ENCODE data around the gene PHF3. TPM values are rescaled to one million over a fixed set of nuclear protein-coding genes. Genes with fewer than 3 reads are reported as not detected.

The PHF3 gene
- total and polyA plus RNA-seq, 7 experiments from 2014 or later, result 40.0 to 141 (median 85.9) TPM

GRCh38 chr6:63683071-63683603 lies 47.5 kb downstream of the PHF3 start:
- Mint-ChIP-seq H3K4me3 (peak overlapping the region in 1 of 10 donors; percentile 11), H3K27ac (peak overlapping the region in 1 of 9 donors; percentile 53), H3K9me3 (peaks cover 0 to 4% (median 0%) of the 10 kb centered on the region in 11 donors), H3K27me3 (no peaks in the 10 kb centered on the region), H3K4me1 (peaks cover 30 to 71% (median 64%) of the 10 kb centered on the region in 7 donors), H3K36me3 (peaks cover 26 to 61% (median 45%) of the 10 kb centered on the region in 5 donors)
- no peaks in the 10 kb centered on the region for H3K9me3 ChIP-seq (ENCODE audit: control insufficient read depth in 2 of 3, low read length in 3 of 3)
- intact Hi-C loops (cut with micrococcal nuclease), result loop anchor here in 1 of 2 donors (10.0 kb wide), 1 partner anchor 62 kb away; no protein-coding TSS in a partner anchor
- H3K36me3 ChIP-seq (ENCODE audit: control insufficient read depth in 2 of 3, insufficient read depth in 3 of 3, low read length in 3 of 3), result peaks cover 0 to 6% (median 0%) of the 10 kb centered on the region in 3 experiments
- H3K4me3 ChIP-seq (ENCODE audit: low read length), result no peak overlapping the region
- ChIA-PET CTCF (interaction anchor here (1.8 kb wide), 1 partner anchor 84 kb away, joined by 7 read pairs; no protein-coding TSS in a partner anchor), POLR2A (interaction anchor here (0.8 to 1.5 kb wide), 2 partner anchors 21 to 48 kb away, joined by 4 read pairs; partner anchors contain the start of gene PHF3)
- DNase-seq (no peak), ATAC-seq (no peak)
- H3K4me1 ChIP-seq (ENCODE audit: control insufficient read depth in 2 of 2, insufficient read depth in 2 of 2, low read length in 2 of 2), result no peaks in the 10 kb centered on the region
- no peak overlapping the region for H3K27ac ChIP-seq (ENCODE audit: low read depth, low read length)
- H3K27me3 ChIP-seq (ENCODE audit: control insufficient read depth in 2 of 2, insufficient read depth in 2 of 2, low read length in 2 of 2), result no peaks in the 10 kb centered on the region

- Histone ChIP-seq H3K36me3 (ENCODE audit: control insufficient read depth in 2 of 3, insufficient read depth in 3 of 3, low read length in 3 of 3) (peaks cover 0 to 6% (median 0%) of the 10 kb centered on the region in 3 experiments), H3K27ac (ENCODE audit: low read depth, low read length) (no peak overlapping the region), H3K4me1 (ENCODE audit: control insufficient read depth in 2 of 2, insufficient read depth in 2 of 2, low read length in 2 of 2) (no peaks in the 10 kb centered on the region), H3K27me3 (ENCODE audit: control insufficient read depth in 2 of 2, insufficient read depth in 2 of 2, low read length in 2 of 2) (no peaks in the 10 kb centered on the region), H3K9me3 (ENCODE audit: control insufficient read depth in 2 of 3, low read length in 3 of 3) (no peaks in the 10 kb centered on the region), H3K4me3 (ENCODE audit: low read length) (no peak overlapping the region)
- intact Hi-C loops (cut with micrococcal nuclease), result loop anchor here (5.0 to 10.0 kb wide), 3 partner anchors 48 to 113 kb away; partner anchors contain the start of genes LOC128125822 (in 1 of the 2), PHF3 (in 1 of the 2) and PTP4A1 (in 1 of the 2)
- H3K36me3 Mint-ChIP-seq, result peaks cover 22 to 52% (median 42%) of the 10 kb centered on the region in 5 donors
- CTCF ChIA-PET, result interaction anchor here (1.4 kb wide), 1 partner anchor 87 kb away, joined by 3 read pairs; no protein-coding TSS in a partner anchor
- DNase-seq (no peak), ATAC-seq (peak; percentile 65)
- H3K27ac Mint-ChIP-seq, result peak overlapping the region in 7 of 9 donors; percentile 2 to 84 (median 40)
- POLR2A ChIA-PET, result interaction anchor here (0.6 to 1.2 kb wide), 2 partner anchors 44 to 50 kb away, joined by 3 read pairs; partner anchors contain the start of gene PHF3
- H3K4me3 Mint-ChIP-seq, result peak overlapping the region in 1 of 10 donors; percentile 9
- peaks cover 0 to 4% (median 0%) of the 10 kb centered on the region in 11 donors for H3K9me3 Mint-ChIP-seq
- no peaks in the 10 kb centered on the region for H3K27me3 Mint-ChIP-seq
- H3K4me1 Mint-ChIP-seq, result peaks cover 32 to 64% (median 50%) of the 10 kb centered on the region in 7 donors
Measured at GRCh38 chr6:63685446-63686379, 50.1 kb downstream of the PHF3 start.

- Histone ChIP-seq H3K4me1 (ENCODE audit: control insufficient read depth in 2 of 2, insufficient read depth in 2 of 2, low read length in 2 of 2) (no peaks in the 10 kb centered on the region), H3K36me3 (ENCODE audit: control insufficient read depth in 2 of 3, insufficient read depth in 3 of 3, low read length in 3 of 3) (peaks cover 0 to 6% (median 0%) of the 10 kb centered on the region in 3 experiments), H3K27ac (ENCODE audit: low read depth, low read length) (no peak overlapping the region), H3K4me3 (ENCODE audit: low read length) (no peak overlapping the region), H3K9me3 (ENCODE audit: control insufficient read depth in 2 of 3, low read length in 3 of 3) (no peaks in the 10 kb centered on the region), H3K27me3 (ENCODE audit: control insufficient read depth in 2 of 2, insufficient read depth in 2 of 2, low read length in 2 of 2) (no peaks in the 10 kb centered on the region)
- Mint-ChIP-seq H3K27me3 (no peaks in the 10 kb centered on the region), H3K4me1 (peaks cover 14 to 45% (median 28%) of the 10 kb centered on the region in 7 donors), H3K4me3 (no peak overlapping the region), H3K27ac (peak overlapping the region in 2 of 9 donors; percentile 41 to 56), H3K9me3 (peaks cover 0 to 4% (median 0%) of the 10 kb centered on the region in 11 donors), H3K36me3 (peaks cover 8 to 39% (median 26%) of the 10 kb centered on the region in 5 donors)
- POLR2A ChIA-PET, result no interaction called here
- ATAC-seq (no peak), DNase-seq (no peak)
- CTCF ChIA-PET, result interaction anchor here (1.5 kb wide), 1 partner anchor 91 kb away, joined by 4 read pairs; no protein-coding TSS in a partner anchor
- intact Hi-C loops (cut with micrococcal nuclease), result loop anchor here (5.0 to 10.0 kb wide), 3 partner anchors 52 to 117 kb away; partner anchors contain the start of genes LOC128125822 (in 1 of the 2), PHF3 (in 1 of the 2) and PTP4A1 (in 1 of the 2)
Measured at GRCh38 chr6:63689421-63689820, 53.8 kb downstream of the PHF3 start.

- ChIA-PET POLR2A (no interaction called here), CTCF (interaction anchor here (0.6 to 1.5 kb wide), 3 partner anchors 92 to 245 kb away, joined by 3 to 5 read pairs (median 4); no protein-coding TSS in a partner anchor)
- intact Hi-C loops (cut with micrococcal nuclease), result no loop called here
Measured at GRCh38 chr6:63690221-63690620, 54.6 kb downstream of the PHF3 start.

GRCh38 chr6:63705707-63706106 lies 70.1 kb downstream of the PHF3 start:
- H3K4me1 ChIP-seq (ENCODE audit: control insufficient read depth in 2 of 2, insufficient read depth in 2 of 2, low read length in 2 of 2), result no peaks in the 10 kb centered on the region
- DNase-seq (no peak), ATAC-seq (no peak)
- intact Hi-C loops (cut with micrococcal nuclease), result loop anchor here (2.0 to 5.0 kb wide), 4 partner anchors 13 to 108 kb away; partner anchors contain the start of gene PHF3 (in 1 of the 2)
- H3K4me1 Mint-ChIP-seq, result peaks cover 5 to 20% (median 13%) of the 10 kb centered on the region in 7 donors
- POLR2A ChIA-PET, result no interaction called here
- CTCF ChIA-PET, result no interaction called here
- no peaks in the 10 kb centered on the region for H3K9me3 ChIP-seq (ENCODE audit: control insufficient read depth in 2 of 3, low read length in 3 of 3)
- no peak overlapping the region for H3K4me3 ChIP-seq (ENCODE audit: low read length)
- no peaks in the 10 kb centered on the region for H3K27me3 ChIP-seq (ENCODE audit: control insufficient read depth in 2 of 2, insufficient read depth in 2 of 2, low read length in 2 of 2)
- peaks cover 0 to 2% (median 0%) of the 10 kb centered on the region in 11 donors for H3K9me3 Mint-ChIP-seq
- H3K27me3 Mint-ChIP-seq, result no peaks in the 10 kb centered on the region
- peaks cover 0 to 50% (median 10%) of the 10 kb centered on the region in 3 experiments for H3K36me3 ChIP-seq (ENCODE audit: control insufficient read depth in 2 of 3, insufficient read depth in 3 of 3, low read length in 3 of 3)
- no peak overlapping the region for H3K4me3 Mint-ChIP-seq
- peaks cover 23 to 66% (median 41%) of the 10 kb centered on the region in 5 donors for H3K36me3 Mint-ChIP-seq
- no peak overlapping the region for H3K27ac ChIP-seq (ENCODE audit: low read depth, low read length)
- peak overlapping the region in 2 of 9 donors; percentile 30 to 33 for H3K27ac Mint-ChIP-seq

More at GRCh38 chr6:63690221-63690620, 54.6 kb downstream of the PHF3 start:
- Histone ChIP-seq H3K27me3 (ENCODE audit: control insufficient read depth in 2 of 2, insufficient read depth in 2 of 2, low read length in 2 of 2) (no peaks in the 10 kb centered on the region), H3K9me3 (ENCODE audit: control insufficient read depth in 2 of 3, low read length in 3 of 3) (no peaks in the 10 kb centered on the region), H3K36me3 (ENCODE audit: control insufficient read depth in 2 of 3, insufficient read depth in 3 of 3, low read length in 3 of 3) (peaks cover 0 to 10% (median 0%) of the 10 kb centered on the region in 3 experiments), H3K4me3 (ENCODE audit: low read length) (no peak overlapping the region), H3K27ac (ENCODE audit: low read depth, low read length) (no peak overlapping the region), H3K4me1 (ENCODE audit: control insufficient read depth in 2 of 2, insufficient read depth in 2 of 2, low read length in 2 of 2) (no peaks in the 10 kb centered on the region)
- H3K4me1 Mint-ChIP-seq, result peaks cover 11 to 39% (median 26%) of the 10 kb centered on the region in 7 donors
- H3K4me3 Mint-ChIP-seq, result no peak overlapping the region
- DNase-seq (no peak), ATAC-seq (no peak)
- H3K27me3 Mint-ChIP-seq, result no peaks in the 10 kb centered on the region
- H3K9me3 Mint-ChIP-seq, result peaks cover 0 to 4% (median 0%) of the 10 kb centered on the region in 11 donors
- peaks cover 8 to 37% (median 21%) of the 10 kb centered on the region in 5 donors for H3K36me3 Mint-ChIP-seq
- no peak overlapping the region for H3K27ac Mint-ChIP-seq

GRCh38 chr6:63706630-63707029 lies 71.0 kb downstream of the PHF3 start:
- Mint-ChIP-seq H3K36me3 (peaks cover 24 to 67% (median 48%) of the 10 kb centered on the region in 5 donors), H3K27me3 (no peaks in the 10 kb centered on the region), H3K27ac (peak overlapping the region in 1 of 9 donors; percentile 61), H3K4me1 (peaks cover 5 to 20% (median 12%) of the 10 kb centered on the region in 7 donors), H3K4me3 (no peak overlapping the region), H3K9me3 (no peaks in the 10 kb centered on the region)
- Histone ChIP-seq H3K4me1 (ENCODE audit: control insufficient read depth in 2 of 2, insufficient read depth in 2 of 2, low read length in 2 of 2) (no peaks in the 10 kb centered on the region), H3K36me3 (ENCODE audit: control insufficient read depth in 2 of 3, insufficient read depth in 3 of 3, low read length in 3 of 3) (peaks cover 0 to 59% (median 9%) of the 10 kb centered on the region in 3 experiments), H3K27ac (ENCODE audit: low read depth, low read length) (no peak overlapping the region), H3K4me3 (ENCODE audit: low read length) (no peak overlapping the region), H3K9me3 (ENCODE audit: control insufficient read depth in 2 of 3, low read length in 3 of 3) (no peaks in the 10 kb centered on the region), H3K27me3 (ENCODE audit: control insufficient read depth in 2 of 2, insufficient read depth in 2 of 2, low read length in 2 of 2) (no peaks in the 10 kb centered on the region)
- POLR2A ChIA-PET, result no interaction called here
- intact Hi-C loops (cut with micrococcal nuclease), result loop anchor here (2.0 to 5.0 kb wide), 4 partner anchors 14 to 109 kb away; partner anchors contain the start of gene PHF3 (in 1 of the 2)
- DNase-seq, result no peak
- ATAC-seq, result no peak
- CTCF ChIA-PET, result interaction anchor here (0.6 kb wide), 1 partner anchor 591 kb away, joined by 3 read pairs; no protein-coding TSS in a partner anchor

All from naive thymus-derived CD4-positive, alpha-beta T cell (primary cell).